ENCODE data around the gene PPFIA1.
"Not testable (repeated sequence)": the region's sequence is repeated elsewhere in the genome, so short reads cannot be mapped to it uniquely, and the experiment has no call there.

Gene PPFIA1

DNA sequence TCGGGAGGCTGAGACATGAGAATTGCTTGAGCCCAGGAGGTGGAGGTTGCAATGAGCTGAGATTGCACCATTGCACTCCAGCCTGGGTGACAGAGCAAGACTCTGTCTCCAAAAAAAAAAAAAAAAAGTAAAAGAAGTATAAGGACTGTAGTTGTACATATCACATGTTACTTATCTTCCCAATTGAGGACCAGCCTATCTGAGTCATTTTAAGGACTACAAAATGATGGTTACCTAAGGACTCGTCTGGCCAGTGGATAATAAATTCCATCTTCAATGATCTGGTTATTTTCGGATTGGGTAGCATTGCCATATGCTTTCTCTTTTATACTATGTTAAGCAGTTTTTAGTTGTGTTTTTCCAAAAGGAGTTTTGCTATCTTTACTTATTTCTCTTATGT lies 55.3 kb downstream of the PPFIA1 start:
- DNase-seq (ENCODE audit: low read depth) = no peak

DNA sequence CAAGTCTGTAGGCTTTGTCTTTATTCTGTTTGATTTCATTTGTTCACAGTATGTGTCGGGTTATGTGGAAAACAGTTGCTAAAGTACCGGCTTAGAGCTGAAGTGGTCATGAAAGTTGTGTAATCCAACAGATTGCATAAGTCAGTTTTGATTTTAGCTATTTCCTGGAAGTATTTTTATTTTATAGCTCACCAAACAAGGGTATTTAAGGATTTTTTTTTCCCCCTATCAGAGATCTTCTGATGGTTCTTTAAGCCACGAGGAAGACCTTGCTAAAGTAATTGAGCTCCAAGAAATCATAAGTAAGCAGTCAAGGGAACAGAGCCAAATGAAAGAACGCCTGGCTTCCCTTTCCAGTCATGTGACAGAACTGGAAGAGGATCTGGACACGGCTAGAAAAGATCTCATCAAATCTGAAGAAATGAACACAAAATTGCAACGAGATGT lies 55.9 kb downstream of the PPFIA1 start:
- no peak for DNase-seq (ENCODE audit: low read depth)

DNA sequence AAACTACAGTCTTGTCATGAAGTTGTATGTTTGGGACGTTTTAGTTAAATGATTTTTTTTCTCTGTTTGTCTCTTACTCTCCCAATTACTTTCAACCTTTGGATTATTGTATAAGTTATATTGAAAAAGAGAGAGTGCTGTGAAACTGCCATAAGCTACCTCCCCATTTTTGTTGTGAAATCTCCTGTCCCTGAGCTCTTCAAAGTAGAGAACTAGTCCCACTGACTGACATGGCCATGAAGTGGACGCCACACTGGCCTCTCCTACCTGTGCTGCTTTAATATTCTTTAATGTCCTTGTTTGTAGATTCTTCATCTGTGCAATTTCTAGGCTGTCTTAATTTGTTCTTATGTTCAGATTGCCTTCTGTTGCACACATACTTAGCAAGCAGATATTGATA lies 56.3 kb downstream of the PPFIA1 start:
- DNase-seq (ENCODE audit: low read depth) = no peak

DNA sequence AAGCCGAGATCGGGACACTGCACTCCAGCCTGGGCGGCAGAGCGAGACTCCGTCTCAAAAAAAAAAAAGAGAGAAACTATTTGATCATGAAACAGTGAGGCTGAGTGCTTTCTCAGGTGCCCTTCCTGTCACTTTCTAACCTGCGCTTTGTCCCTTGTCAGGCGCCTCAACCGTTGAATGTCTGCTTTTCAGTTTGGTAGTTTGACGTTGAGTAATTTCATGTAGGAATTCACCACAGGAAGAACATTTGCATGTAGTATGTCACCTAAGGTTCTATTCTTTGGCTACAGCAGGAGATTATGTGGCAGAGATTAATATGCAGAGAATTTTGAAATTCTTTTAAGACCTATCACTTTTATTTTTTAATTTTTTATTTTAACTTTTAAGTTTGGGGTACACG lies 57.2 kb downstream of the PPFIA1 start:
- DNase-seq (ENCODE audit: low read depth) = no peak

DNA sequence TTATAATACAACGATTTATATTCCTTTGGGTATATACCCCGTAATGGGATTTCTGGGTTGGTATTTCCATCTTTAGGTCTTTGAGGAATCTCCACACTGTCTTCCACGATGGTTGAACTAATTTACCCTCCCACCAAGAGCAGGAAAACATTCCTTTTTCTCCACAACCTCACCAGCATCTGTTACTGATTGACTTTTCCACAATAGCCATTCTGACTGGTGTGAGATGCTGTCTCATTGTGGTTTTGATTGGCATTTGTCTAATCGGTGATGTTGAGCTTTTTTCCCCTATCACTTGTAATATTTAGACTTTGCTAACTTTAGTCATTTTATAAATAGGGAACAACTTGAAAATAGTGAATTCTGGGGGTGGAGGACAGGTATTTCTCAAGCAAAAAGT lies 58.1 kb downstream of the PPFIA1 start:
- no peak for DNase-seq (ENCODE audit: low read depth)

DNA sequence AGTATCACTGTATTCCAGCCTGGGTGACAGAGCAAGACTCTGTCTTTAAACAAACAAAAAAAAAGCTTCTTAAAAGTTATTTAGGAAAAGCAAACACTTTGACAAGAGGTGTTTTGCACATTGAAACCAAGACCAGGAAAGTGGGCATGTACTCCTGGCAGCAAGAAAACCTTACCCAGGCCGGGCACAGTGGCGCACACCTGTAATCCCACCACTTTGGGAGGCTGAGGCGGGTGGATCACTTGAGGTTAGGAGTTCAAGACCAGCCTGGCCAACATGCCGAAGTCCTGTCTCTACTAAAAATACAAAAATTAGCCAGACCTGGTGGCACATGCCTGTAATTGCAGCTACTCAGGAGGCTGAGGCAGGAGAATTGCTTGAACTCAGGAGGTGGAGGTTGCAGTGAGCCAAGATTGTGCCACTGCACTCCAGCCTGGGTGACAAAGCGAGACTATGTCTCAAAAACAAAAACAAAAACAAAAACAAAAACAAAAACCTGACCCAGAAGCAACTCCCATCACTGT lies 60.9 kb downstream of the PPFIA1 start:
- not testable (repeated sequence) for DNase-seq (ENCODE audit: low read depth)

DNA sequence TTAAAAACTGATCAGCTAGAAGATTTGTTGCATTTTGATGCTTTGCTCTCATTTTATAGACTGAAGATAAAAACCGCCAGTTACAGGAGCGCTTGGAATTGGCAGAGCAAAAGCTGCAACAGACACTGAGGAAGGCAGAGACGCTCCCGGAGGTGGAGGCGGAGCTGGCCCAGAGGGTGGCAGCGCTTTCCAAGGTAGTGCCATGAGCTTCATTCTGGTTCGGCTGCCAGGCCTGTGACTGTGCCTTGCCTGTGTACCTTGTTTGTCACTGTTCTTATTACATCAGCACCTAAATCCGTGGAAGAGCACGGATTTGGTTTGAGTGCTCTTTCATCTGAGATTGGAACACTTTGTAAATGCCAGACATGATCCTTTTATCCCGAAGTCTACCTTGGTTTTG lies 61.4 kb downstream of the PPFIA1 start:
- DNase-seq (ENCODE audit: low read depth) = no peak

DNA sequence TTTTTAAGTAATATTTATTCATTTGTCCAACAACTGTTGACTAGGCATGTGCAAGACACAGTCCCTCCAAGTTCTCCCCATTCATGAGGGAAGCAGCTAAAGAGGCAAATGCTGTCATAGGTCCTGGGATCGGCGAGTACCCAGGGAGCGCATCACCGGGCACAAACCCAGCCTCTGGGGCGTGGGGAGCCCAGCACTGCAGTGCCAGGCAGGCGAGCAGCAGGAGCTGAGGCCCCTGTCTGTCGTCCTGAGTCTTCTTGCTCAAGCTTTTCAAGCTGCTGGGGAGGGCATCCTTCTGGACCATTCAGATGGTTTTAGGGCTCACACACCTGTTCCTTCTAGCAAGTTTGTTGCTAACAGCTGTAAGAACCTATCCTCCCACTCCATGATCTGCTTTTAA lies 62.1 kb downstream of the PPFIA1 start:
- DNase-seq (ENCODE audit: low read depth) = no peak

DNA sequence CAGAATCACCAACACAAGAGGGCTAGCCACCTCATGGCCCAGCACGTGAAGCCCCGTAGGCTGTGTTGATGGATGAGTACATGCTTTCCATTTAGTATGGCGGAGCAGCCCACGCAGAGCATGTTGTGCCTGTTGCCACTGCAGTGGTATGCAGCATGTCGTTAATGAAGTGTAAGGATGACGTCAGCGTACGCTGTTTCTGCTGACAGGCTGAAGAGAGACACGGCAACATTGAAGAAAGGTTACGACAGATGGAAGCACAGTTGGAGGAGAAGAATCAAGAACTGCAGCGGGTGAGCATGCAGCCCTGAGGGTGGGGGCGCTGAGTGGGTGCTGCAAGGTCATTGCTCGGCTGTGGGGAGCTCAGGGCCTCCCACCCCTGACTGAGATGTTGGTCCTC lies 62.8 kb downstream of the PPFIA1 start:
- no peak for DNase-seq (ENCODE audit: low read depth)

DNA sequence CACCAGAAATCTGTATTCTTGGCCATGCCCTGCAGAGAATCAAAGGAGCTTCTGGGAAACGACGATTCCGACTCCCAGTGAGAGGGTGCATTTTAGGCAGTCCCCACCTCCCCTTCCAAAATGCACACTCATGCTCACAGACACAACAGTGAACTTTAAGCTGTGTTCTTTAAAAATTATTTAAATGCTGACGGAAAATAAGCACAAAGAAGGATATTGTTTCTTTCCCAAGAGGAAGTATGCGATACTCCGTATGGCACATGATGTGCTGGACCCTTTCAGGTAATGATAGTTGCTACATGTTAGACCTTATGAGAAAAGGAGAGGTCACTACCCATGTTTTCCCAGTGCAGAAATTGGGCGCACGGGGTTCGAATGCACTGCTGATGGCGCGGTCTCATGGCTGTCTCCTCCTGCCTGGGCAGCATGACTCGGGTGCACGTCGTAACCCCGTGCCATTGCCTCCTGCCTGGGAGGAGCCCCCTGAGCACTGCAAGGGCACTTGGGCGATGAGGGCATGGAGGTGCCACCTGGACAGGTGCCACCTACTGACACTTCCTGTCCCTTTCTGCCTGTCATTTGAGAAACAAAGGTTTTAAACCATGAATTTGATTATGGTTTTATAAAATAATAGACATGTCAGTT lies 64.0 kb downstream of the PPFIA1 start:
- DNase-seq (ENCODE audit: low read depth) = no peak

DNA sequence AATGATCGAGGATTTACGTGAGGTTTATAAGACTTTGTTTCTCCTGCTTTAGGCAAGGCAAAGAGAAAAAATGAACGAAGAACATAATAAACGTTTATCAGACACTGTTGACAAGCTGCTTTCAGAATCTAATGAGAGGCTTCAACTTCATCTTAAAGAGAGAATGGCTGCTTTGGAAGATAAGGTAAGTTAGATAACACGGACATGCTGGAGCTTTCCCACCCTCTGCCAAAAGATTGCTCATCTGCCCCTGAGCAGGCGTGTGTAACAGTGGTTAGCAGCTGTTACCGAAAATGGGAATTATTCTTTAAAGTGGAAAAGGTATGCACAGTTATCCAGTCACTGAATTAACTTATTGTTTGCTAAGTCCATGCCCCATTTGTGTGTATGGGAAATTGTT lies 65.0 kb downstream of the PPFIA1 start:
- DNase-seq (ENCODE audit: low read depth) = no peak

DNA sequence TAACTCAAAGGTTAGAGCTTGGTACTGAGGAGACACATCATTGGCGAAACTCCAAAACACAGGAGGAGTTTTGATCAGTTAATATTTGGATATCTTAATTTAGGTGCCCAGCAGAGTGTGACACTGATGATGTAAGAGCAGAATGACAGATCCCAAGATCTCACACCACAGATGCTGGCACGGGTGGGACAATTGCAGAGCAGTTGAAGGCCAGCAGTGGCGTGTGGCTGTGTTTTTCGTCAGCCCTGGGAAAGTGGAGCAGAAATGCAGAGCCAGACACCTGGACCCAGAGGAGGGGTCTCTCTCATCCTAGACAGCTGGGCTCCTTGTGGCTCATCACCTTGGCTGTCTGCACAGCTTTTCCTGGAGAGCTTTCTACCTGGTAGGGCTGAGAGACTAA lies 68.1 kb downstream of the PPFIA1 start:
- no peak for DNase-seq (ENCODE audit: low read depth)

DNA sequence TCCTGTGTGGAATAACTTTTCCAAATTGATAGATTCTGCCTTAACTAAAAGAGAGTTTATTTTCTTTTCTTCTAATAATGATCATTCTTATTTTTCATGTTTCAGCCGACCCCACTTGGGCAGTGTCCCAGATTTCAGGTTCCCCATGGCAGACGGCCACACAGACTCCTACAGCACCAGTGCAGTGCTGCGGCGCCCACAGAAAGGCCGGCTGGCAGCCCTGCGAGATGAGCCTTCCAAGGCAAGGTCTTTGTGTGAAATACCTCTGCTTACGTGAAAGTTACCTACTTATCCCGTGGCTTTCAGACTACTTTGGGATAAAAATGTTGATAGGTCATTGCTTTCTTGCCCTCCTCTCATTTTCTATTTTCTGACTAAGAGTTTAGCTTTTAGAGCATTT lies 68.6 kb downstream of the PPFIA1 start:
- DNase-seq (ENCODE audit: low read depth) = no peak

DNA sequence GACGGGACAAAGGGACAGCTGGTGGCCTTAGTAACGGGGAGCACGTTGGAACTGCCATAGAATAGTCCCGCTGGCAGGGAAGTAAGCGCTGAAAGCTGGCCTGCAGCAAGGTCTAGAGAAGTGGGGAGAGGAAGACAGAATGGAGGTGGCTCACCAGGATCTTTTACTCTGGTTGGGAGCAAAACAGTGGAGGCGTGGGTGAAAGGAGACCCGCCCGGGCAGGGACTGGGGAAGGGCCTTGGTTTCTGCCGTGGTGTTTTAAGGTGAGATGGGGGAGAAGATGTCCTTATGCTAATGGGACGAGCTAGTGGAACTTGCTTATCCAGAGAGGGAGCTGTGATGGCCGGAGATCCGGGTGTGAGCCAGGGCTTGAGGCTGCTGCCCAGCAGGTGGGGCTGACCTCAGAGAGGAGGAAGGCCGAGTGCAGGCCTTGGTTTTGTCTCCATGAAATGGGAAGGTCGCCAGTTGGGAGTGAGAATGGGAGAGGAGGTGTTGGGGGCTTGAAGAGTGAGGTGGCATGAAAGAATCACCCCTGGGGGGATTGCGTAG lies 71.5 kb downstream of the PPFIA1 start:
- DNase-seq (ENCODE audit: low read depth) = no peak

DNA sequence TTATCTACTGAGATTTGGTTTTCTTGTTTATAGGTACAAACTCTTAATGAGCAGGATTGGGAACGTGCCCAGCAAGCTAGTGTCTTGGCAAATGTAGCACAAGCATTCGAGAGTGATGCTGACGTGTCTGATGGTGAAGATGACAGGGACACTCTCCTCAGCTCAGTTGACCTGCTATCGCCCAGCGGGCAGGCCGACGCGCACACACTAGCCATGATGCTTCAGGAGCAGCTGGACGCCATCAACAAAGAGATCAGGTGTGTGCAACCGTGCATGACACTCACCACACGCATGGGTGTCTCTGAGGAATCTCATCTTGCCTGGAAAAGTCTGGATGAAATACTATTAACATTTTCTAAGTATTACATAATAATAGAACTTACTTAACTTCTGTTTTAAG lies 73.1 kb downstream of the PPFIA1 start:
- no peak for DNase-seq (ENCODE audit: low read depth)

DNA sequence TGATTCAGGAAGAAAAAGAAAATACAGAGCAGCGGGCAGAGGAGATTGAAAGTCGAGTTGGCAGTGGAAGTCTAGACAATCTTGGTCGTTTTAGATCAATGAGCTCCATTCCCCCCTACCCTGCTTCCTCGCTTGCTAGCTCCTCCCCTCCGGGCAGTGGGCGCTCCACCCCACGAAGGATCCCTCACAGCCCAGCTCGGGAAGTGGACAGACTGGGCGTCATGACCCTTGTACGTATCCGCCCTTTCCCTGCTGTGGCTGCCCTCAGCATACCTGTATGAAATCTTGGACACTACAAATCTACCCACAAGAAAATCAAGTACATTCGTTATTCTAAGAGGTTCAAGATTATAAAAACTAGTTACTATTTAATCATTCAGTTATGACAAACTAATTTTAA lies 77.7 kb downstream of the PPFIA1 start:
- no peak for DNase-seq (ENCODE audit: low read depth)

DNA sequence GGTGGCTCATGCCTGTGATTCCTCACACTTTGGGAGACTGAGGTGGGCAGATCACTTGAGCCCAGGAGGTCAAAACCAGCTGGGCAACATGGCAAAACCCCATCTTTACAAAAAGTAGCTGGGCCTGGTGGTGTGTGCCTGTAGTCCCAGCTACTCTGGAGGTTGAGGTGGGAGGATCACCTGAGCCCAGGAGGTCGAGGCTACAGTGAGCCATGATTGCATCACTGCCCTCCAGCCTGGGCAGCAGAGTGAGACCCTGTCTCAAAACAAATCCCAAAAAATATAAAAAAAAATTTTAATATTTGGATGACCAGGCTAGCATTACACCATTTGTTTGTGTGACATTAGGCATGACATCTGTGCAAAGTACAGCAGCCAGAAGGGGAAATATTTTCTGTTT lies 78.1 kb downstream of the PPFIA1 start:
- no peak for DNase-seq (ENCODE audit: low read depth)

DNA sequence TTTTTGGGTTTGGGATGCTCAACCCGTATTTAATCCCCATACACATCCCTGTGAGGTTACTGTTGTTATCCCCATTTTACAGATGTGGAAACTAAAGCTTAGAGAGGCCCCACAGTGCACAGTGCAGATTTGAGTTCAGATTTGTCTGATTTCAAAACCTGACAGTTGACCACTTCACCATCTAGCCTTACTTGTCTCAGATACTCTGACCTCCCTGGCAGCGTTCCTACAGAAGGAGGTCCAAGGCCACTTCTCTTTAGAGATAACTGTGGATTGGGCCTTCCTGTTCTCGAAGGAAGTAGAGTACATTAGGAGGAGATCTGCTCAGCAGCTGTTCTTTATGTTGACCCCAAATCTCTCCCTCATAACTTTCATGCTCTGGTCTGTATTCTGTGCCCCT lies 81.2 kb downstream of the PPFIA1 start:
- no peak for DNase-seq (ENCODE audit: low read depth)

DNA sequence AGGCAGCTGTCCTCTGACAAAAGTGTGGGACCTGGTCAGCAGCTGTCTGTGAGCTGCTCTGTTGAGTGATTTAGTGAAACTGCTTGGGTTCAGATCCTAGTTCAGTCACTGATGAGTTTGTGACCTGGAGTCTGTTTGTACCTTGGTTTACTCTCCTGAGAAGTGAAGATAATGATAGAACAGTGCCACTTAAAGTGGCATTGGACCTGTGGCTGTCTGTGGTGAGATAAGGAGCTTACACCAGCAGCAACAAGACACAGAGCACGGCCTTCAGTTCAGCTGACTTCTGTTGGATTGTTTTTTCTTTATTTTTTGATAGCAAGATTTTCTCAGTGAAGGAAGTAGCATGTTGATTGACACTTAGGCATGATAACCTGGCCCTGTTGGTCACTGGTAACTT lies 81.6 kb downstream of the PPFIA1 start:
- no peak for DNase-seq (ENCODE audit: low read depth)

DNA sequence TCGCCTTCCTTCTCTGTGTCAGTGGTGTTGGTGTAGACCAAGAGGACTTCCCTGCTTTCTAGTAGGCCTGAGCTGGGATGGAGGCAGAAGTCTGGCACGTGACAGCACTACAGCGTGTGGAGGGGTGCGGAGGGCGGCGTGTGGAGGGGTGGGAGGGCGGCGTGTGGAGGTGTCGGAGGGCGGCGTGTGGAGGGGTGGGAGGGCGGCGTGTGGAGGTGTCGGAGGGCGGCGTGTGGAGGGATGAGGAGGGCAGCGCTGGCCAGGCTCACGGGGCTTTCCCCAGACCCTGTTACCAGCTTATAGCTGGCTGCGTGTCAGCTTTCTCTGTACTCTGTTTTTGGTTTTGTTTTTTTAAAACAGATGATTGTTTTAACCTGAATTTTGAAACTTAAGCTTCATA lies 82.1 kb downstream of the PPFIA1 start:
- DNase-seq (ENCODE audit: low read depth) = no peak

DNA sequence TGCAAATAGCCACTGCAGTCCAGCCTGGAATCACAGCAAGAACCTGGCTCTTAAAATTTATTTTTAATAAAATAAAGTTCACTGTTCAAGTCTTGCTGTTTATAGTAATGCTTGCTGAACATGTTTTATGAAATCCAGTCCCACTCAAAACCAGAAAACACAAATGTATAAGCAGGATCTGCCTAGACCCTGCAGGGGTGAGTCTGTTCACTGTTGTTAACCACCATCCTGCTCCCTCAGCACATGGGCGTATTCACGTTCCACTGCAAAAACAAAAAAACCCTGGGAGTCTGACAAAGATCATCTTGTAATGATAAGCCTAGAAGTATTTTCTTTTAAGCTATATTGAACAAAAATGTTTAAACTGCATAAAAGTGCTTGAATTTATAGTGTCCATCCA lies 82.8 kb downstream of the PPFIA1 start:
- DNase-seq (ENCODE audit: low read depth) = no peak

DNA sequence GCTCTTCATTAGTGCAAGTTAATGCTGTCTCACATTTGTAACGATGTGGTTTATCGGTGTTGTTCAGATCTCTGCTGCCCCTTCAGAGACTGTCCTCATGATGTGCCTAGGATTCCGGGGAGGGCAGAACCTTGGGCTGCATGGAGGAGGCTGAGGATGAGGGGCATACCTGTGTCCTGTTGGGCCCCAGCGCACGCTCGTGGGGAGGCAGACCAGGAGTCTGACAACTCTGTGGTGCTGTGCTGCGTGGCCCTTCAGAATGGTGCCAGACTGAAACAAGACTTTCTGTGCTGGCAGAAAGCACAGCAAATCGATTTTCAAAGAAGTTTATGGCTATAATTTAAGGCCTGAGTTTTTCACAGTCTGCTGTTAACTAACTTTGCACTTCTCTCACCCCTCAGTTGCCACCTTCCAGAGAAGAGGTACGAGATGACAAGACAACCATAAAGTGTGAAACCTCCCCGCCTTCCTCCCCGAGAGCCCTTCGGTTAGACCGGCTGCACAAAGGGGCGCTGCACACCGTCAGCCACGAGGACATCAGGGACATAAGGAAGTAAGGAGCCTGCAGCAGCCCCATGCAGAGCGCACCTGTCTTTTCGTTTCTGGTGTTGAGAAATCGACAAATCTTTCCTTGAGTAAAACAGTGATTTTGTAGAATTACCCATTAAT lies 83.5 kb downstream of the PPFIA1 start:
- no peak for DNase-seq (ENCODE audit: low read depth)

DNA sequence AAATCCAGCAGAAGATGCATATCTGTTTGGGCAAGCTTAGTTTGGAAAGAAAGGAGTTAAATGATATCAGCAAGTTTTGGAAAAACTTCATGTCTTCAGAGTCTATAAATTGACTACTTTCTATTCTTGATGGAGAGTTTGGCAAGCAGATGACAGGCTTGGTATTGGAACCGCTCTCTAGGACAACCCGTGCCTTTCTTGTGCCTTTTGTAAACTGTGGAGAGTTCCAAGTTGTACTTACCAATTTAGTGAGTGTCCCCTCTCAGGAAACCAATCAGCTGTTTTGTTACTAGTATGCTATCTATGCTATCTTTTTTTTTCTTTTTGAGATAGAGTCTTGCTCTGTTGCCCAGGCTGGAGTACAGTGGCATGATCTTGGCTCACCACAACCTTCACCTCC lies 84.1 kb downstream of the PPFIA1 start:
- DNase-seq (ENCODE audit: low read depth) = no peak

DNA sequence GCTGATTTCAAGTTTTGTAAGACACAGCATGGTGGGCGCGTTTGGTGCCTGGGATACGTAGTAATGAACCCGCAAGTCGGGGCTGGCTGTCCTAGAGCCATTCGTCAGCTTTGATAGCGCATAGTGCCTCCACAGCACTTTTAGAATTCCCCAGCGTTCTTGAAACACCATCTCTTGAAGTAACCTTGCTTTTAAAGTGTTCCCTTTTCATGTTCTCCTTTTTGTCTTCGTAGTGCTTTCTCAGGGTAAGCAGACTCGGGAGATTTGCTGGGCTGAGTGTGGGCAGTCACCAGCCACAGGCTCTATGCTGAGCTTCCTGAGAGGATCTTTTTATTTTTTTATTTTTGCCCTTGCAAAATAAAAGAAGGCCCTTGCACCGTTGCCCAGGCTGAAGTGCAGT lies 88.3 kb downstream of the PPFIA1 start:
- DNase-seq (ENCODE audit: low read depth) = no peak

Data from activated T-cell treated with anti-CD3 and anti-CD28 coated beads for 24 hours (primary cell).